Tibial nerve (tissue), 4 donors: ENCODE results near the gene ANHX. TPM values are rescaled to one million over a fixed set of nuclear protein-coding genes. Genes with fewer than 3 reads are reported as not detected.

Experiments
- DNase-seq, 2 donors: peaks; one replicate each; pipeline ENCODE4 v3.0.0-alpha.2; 2019; ENCODE audit warnings: low spot score in 2 of 2
- H3K27ac ChIP-seq, 4 donors: fragments of 200-600 bp; sonication (generic) in 3 of 4; one replicate each; pipeline ENCODE4 v1.5.1; 2017 to 2019; ENCODE audit warnings: mild to moderate bottlenecking in 1 of 4
- H3K27me3 ChIP-seq, 2 donors: fragments of 200-600 bp; sonication (generic) in 1 of 2; one replicate each; pipeline versions ENCODE4 v1.5.1 to v1.6.0; 2017 to 2019
- H3K36me3 ChIP-seq, 3 donors: fragments of 200-600 bp; sonication (generic); one replicate each; pipeline ENCODE4 v1.5.1; 2018 to 2019
- H3K4me1 ChIP-seq, 4 donors: fragments of 200-600 bp; sonication (generic) in 3 of 4; one replicate each; pipeline ENCODE4 v1.5.1; 2017 to 2019
- H3K4me3 ChIP-seq, 4 donors: fragments of 200-600 bp; sonication (generic) in 3 of 4; one replicate each; pipeline ENCODE4 v1.5.1; 2017 to 2019; ENCODE audit warnings: mild to moderate bottlenecking in 1 of 4, moderate library complexity in 1 of 4
- H3K9me3 ChIP-seq, 4 donors: fragments of 200-600 bp; sonication (generic) in 3 of 4; one replicate each; pipeline ENCODE4 v1.5.1; 2017 to 2019
- EP300 ChIP-seq, 2 donors: sonication (generic); formaldehyde crosslinking; IDR thresholded peaks; one replicate each; pipeline ENCODE4 v1.6.1; 2017; ENCODE audit warnings: antibody characterized with exemption in 2 of 2, mild to moderate bottlenecking in 1 of 2
- POLR2A ChIP-seq, 2 donors: fragments of 450-650 bp; IDR thresholded peaks; one replicate each; pipeline ENCODE4 v1.6.1; 2017; ENCODE audit warnings: antibody characterized with exemption in 2 of 2, mild to moderate bottlenecking in 2 of 2, moderate library complexity in 2 of 2
- WGBS, 2 donors: methylation state at CpG; one replicate each; pipeline ENCODE4 v1.1.5; 2018; 5-methylcytosine and 5-hydroxymethylcytosine counted together
- total RNA-seq, 4 donors: library from RNA; depleted of rRNA; stranded (reverse); fragments of >200 nt; gene quantifications; one replicate each; pipeline ENCODE4 v1.1.0, GENCODE V29; 2016
- TF ChIP-seq, protein P1 (sequence below), 5 experiments: fragments of 200-600 bp in 3 of 5; fragments of 450-650 bp in 2 of 5; sonication (generic) in 3 of 5; IDR thresholded peaks; one replicate each; pipeline ENCODE4 v1.5.1; 2016 to 2019; ENCODE audit warnings: antibody characterized with exemption in 5 of 5, mild to moderate bottlenecking in 3 of 5, moderate library complexity in 2 of 5

Gene ANHX
- total RNA-seq, 4 donors from 2014 or later, result not detected

- no peak for DNase-seq
- TF ChIP-seq POLR2A (IDR thresholded peaks at IDR 0.05), result no peak
- TF ChIP-seq, protein P1, sequence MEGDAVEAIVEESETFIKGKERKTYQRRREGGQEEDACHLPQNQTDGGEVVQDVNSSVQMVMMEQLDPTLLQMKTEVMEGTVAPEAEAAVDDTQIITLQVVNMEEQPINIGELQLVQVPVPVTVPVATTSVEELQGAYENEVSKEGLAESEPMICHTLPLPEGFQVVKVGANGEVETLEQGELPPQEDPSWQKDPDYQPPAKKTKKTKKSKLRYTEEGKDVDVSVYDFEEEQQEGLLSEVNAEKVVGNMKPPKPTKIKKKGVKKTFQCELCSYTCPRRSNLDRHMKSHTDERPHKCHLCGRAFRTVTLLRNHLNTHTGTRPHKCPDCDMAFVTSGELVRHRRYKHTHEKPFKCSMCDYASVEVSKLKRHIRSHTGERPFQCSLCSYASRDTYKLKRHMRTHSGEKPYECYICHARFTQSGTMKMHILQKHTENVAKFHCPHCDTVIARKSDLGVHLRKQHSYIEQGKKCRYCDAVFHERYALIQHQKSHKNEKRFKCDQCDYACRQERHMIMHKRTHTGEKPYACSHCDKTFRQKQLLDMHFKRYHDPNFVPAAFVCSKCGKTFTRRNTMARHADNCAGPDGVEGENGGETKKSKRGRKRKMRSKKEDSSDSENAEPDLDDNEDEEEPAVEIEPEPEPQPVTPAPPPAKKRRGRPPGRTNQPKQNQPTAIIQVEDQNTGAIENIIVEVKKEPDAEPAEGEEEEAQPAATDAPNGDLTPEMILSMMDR (IDR thresholded peaks at IDR 0.05), result no peak
- no peak for TF ChIP-seq EP300 (IDR thresholded peaks at IDR 0.05)
- H3K4me1 ChIP-seq, result no peaks in the 10 kb centered on the region
- no peak overlapping the region for H3K27ac ChIP-seq
- H3K9me3 ChIP-seq, result peaks cover under 1 to 100% (median 67%) of the 10 kb centered on the region in 4 donors
- H3K27me3 ChIP-seq, result no peaks in the 10 kb centered on the region
- 92 to 99% methylated on average over 2 of the region's 2 CpGs for WGBS, 2 donors
- peaks cover 22 to 100% (median 90%) of the 10 kb centered on the region in 3 donors for H3K36me3 ChIP-seq
- H3K4me3 ChIP-seq, result no peak overlapping the region
These were observed 45.5 kb downstream of the ANHX start for GRCh38 chr12:133190176-133190575.

GRCh38 chr12:133181238-133181959 is 54.3 kb downstream of the ANHX start, which contains the start of gene ZNF268:
Gene ZNF268, plus strand, starts transcription at chr12:133181495. Its CDS starts 503 bp downstream, at chr12:133181998.
- 2 to 3% methylated on average over 39 to 40 of the region's 40 CpGs for WGBS, 2 donors

GRCh38 chr12:133180669-133181068 is 55.0 kb downstream of the ANHX start:
- no peak for DNase-seq
- Histone ChIP-seq H3K4me3 (peak overlapping the region in 1 of 4 donors; percentile 92), H3K9me3 (peaks cover 0 to 81% (median 16%) of the 10 kb centered on the region in 4 donors), H3K4me1 (peaks cover 0 to 18% (median 0%) of the 10 kb centered on the region in 4 donors), H3K36me3 (peaks cover 0 to 34% (median 17%) of the 10 kb centered on the region in 3 donors), H3K27me3 (no peaks in the 10 kb centered on the region), H3K27ac (no peak overlapping the region)
- 96 to 97% methylated on average over 8 of the region's 8 CpGs for WGBS, 2 donors
- TF ChIP-seq EP300 (IDR thresholded peaks at IDR 0.05) (no peak), POLR2A (IDR thresholded peaks at IDR 0.05) (no peak)
- TF ChIP-seq, protein P1 (IDR thresholded peaks at IDR 0.05), result no peak

More at GRCh38 chr12:133181238-133181959, 54.3 kb downstream of the ANHX start, which contains the start of gene ZNF268:
- peaks cover 0 to 41% (median 23%) of the 10 kb centered on the region in 3 donors for H3K36me3 ChIP-seq
- DNase-seq, result peak; percentile 73 to 93
- H3K4me3 ChIP-seq, result peak within 1 kb of the TSS; percentile 69 to 92 (median 76)
- H3K27ac ChIP-seq, result peak within 1 kb of the TSS; percentile 30 to 74 (median 63)
- peaks cover 0 to 81% (median 22%) of the 10 kb centered on the region in 4 donors for H3K9me3 ChIP-seq
- TF ChIP-seq EP300 (IDR thresholded peaks at IDR 0.05) (peak; percentile 70 to 91), POLR2A (IDR thresholded peaks at IDR 0.05) (peak in 1 of 2 donors; percentile 15)
- TF ChIP-seq, protein P1 (IDR thresholded peaks at IDR 0.05), result peak; percentile 54 to 83 (median 69)
- peaks cover 0 to 18% (median 0%) of the 10 kb centered on the region in 4 donors for H3K4me1 ChIP-seq
- no peaks in the 10 kb centered on the region for H3K27me3 ChIP-seq

DNA sequence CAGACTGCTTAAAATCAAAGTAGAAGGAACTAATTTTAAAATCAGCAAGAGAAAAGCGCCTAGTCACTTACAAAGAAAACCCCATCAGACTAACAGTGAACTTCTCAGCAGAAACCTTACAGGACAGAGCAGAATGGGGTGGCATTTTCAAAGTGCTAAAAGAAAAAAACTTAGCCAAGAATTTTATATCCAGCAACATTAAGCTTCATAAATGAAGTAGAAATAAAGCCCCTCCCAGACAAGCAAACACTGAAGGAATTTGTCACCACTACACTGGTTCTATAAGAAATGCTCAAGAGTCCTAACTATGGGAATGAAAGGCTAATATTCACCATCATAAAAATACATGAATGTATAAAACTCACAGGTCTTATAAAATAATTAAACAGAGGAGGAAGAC is 60.8 kb downstream of the ANHX start:
- Histone ChIP-seq H3K4me3 (no peak overlapping the region), H3K9me3 (peaks cover 0 to 88% (median 15%) of the 10 kb centered on the region in 4 donors), H3K27ac (no peak overlapping the region), H3K36me3 (no peaks in the 10 kb centered on the region), H3K4me1 (no peaks in the 10 kb centered on the region), H3K27me3 (no peaks in the 10 kb centered on the region)
- DNase-seq, result no peak
- TF ChIP-seq EP300 (IDR thresholded peaks at IDR 0.05) (no peak), POLR2A (IDR thresholded peaks at IDR 0.05) (no peak)
- TF ChIP-seq, protein P1 (IDR thresholded peaks at IDR 0.05), result no peak
- WGBS, 2 donors, result 76 to 86% methylated on average over 1 of the region's 1 CpG

GRCh38 chr12:133172491-133172890 is 63.2 kb downstream of the ANHX start:
- Histone ChIP-seq H3K27me3 (no peaks in the 10 kb centered on the region), H3K4me3 (no peak overlapping the region), H3K4me1 (no peaks in the 10 kb centered on the region), H3K9me3 (peaks cover 0 to 87% (median 14%) of the 10 kb centered on the region in 4 donors), H3K36me3 (no peaks in the 10 kb centered on the region), H3K27ac (no peak overlapping the region)
- TF ChIP-seq, protein P1 (IDR thresholded peaks at IDR 0.05), result no peak
- TF ChIP-seq EP300 (IDR thresholded peaks at IDR 0.05) (no peak), POLR2A (IDR thresholded peaks at IDR 0.05) (no peak)
- no peak for DNase-seq
- 86 to 100% methylated on average over 1 of the region's 1 CpG for WGBS, 2 donors
